NB4 (cell line): ENCODE data around the gene DSTN.

Experiments
- CTCF ChIP-seq: IDR thresholded peaks from one replicate; pipeline ENCODE4 v1.5.1; 2012; ENCODE audit warnings: low read depth, low read length
- POLR2A ChIP-seq: IDR thresholded peaks from 2 replicates; pipeline ENCODE4 v1.6.1; 2011; ENCODE audit warnings: mild to moderate bottlenecking; ENCODE audit not compliant: insufficient read length; ENCODE audit errors: extremely low read depth
- TF ChIP-seq, protein P1 (sequence below): IDR thresholded peaks from 2 replicates; pipeline ENCODE4 v1.6.1; 2011; ENCODE audit warnings: low read depth, low read length

GRCh38 chr20:17565169-17565845, 4.6 kb upstream of the DSTN start:
- TF ChIP-seq CTCF (no peak), POLR2A (no peak)
- TF ChIP-seq, protein P1, sequence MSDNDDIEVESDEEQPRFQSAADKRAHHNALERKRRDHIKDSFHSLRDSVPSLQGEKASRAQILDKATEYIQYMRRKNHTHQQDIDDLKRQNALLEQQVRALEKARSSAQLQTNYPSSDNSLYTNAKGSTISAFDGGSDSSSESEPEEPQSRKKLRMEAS: no peak
